ENCODE results near the gene KLHL29. TPM values are rescaled to one million over a fixed set of nuclear protein-coding genes. Genes with fewer than 3 reads are reported as not detected.

Gene KLHL29
- polyA plus RNA-seq, 2 donors = 2.1 to 3.8 TPM

DNA sequence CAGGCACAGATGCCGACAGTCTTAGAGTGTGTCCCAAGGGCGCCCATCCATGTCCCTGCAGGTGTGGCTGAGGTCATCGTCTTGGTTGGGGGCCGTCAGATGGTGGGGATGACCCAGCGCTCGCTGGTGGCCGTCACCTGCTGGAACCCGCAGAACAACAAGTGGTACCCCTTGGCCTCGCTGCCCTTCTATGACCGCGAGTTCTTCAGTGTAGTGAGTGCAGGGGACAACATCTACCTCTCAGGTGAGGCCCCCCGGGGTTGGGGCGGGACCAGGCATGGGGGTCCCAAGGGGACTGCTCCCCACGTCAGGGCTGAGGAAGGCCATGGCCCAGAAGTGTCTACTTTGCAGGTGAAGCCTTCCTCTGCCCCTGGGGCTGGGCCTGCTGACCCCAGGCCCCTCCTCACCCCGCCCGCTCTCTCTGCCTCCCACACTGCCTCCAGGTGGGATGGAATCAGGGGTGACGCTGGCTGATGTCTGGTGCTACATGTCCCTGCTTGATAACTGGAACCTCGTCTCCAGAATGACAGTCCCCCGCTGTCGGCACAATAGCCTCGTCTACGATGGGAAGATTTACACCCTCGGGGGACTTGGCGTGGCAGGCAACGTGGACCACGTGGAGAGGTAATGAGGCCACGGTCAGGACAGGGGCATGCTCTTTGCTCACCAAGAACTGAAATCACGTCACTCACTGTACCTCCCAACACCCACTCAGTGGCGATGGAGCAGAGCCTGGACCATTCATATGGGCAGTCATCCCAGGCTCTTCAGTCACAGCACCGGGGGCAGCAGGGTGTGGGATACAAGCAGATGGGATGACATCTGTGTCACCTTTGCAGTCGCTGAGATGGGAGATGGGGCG lies 311.1 kb downstream of the KLHL29 start:
- H3K27me3 ChIP-seq (ENCODE audit: control insufficient read depth in 1 of 2, insufficient read depth in 2 of 2, low read length in 2 of 2) = no peaks in the 10 kb centered on the region
- H3K27ac ChIP-seq (ENCODE audit: low read depth in 2 of 2, low read length in 1 of 2) = no peak overlapping the region
- peaks cover 3 to 7% of the 10 kb centered on the region in 2 donors for H3K4me1 ChIP-seq (ENCODE audit: control insufficient read depth in 2 of 2, insufficient read depth in 2 of 2, low read length in 1 of 2)
- H3K4me3 ChIP-seq (ENCODE audit: low read depth in 1 of 2, low read length in 2 of 2) = no peak overlapping the region
- H3K9me3 ChIP-seq (ENCODE audit: control insufficient read depth in 2 of 2, insufficient read depth in 1 of 2, low read depth in 1 of 2, low read length in 1 of 2) = peaks cover 0 to 1% of the 10 kb centered on the region in 2 donors
- peaks cover 8 to 30% of the 10 kb centered on the region in 2 donors for H3K36me3 ChIP-seq (ENCODE audit: control insufficient read depth in 2 of 2, insufficient read depth in 2 of 2, low read length in 1 of 2)
- WGBS, 2 donors = 91 to 95% methylated on average over 31 to 32 of the region's 32 CpGs

- no peaks in the 10 kb centered on the region for H3K27me3 ChIP-seq (ENCODE audit: control insufficient read depth in 1 of 2, insufficient read depth in 2 of 2, low read length in 2 of 2)
- peaks cover 3 to 7% of the 10 kb centered on the region in 2 donors for H3K4me1 ChIP-seq (ENCODE audit: control insufficient read depth in 2 of 2, insufficient read depth in 2 of 2, low read length in 1 of 2)
- 92 to 93% methylated on average over 5 of the region's 5 CpGs for WGBS, 2 donors
- H3K4me3 ChIP-seq (ENCODE audit: low read depth in 1 of 2, low read length in 2 of 2) = no peak overlapping the region
- H3K36me3 ChIP-seq (ENCODE audit: control insufficient read depth in 2 of 2, insufficient read depth in 2 of 2, low read length in 1 of 2) = peaks cover 8 to 25% of the 10 kb centered on the region in 2 donors
- no peak overlapping the region for H3K27ac ChIP-seq (ENCODE audit: low read depth in 2 of 2, low read length in 1 of 2)
- peaks cover 0 to 1% of the 10 kb centered on the region in 2 donors for H3K9me3 ChIP-seq (ENCODE audit: control insufficient read depth in 2 of 2, insufficient read depth in 1 of 2, low read depth in 1 of 2, low read length in 1 of 2)
These were observed 311.7 kb downstream of the KLHL29 start for GRCh38 chr2:23696752-23697045.

- Histone ChIP-seq H3K27ac (ENCODE audit: low read depth in 2 of 2, low read length in 1 of 2) (no peak overlapping the region), H3K4me1 (ENCODE audit: control insufficient read depth in 2 of 2, insufficient read depth in 2 of 2, low read length in 1 of 2) (peaks cover 3 to 7% of the 10 kb centered on the region in 2 donors), H3K27me3 (ENCODE audit: control insufficient read depth in 1 of 2, insufficient read depth in 2 of 2, low read length in 2 of 2) (no peaks in the 10 kb centered on the region), H3K4me3 (ENCODE audit: low read depth in 1 of 2, low read length in 2 of 2) (no peak overlapping the region), H3K36me3 (ENCODE audit: control insufficient read depth in 2 of 2, insufficient read depth in 2 of 2, low read length in 1 of 2) (peaks cover 8 to 18% of the 10 kb centered on the region in 2 donors), H3K9me3 (ENCODE audit: control insufficient read depth in 2 of 2, insufficient read depth in 1 of 2, low read depth in 1 of 2, low read length in 1 of 2) (peaks cover 0 to 1% of the 10 kb centered on the region in 2 donors)
- 65 to 69% methylated on average over 12 of the region's 12 CpGs for WGBS, 2 donors
These were observed 312.5 kb downstream of the KLHL29 start for GRCh38 chr2:23697256-23698075.

GRCh38 chr2:23698116-23698693 lies 313.2 kb downstream of the KLHL29 start:
- Histone ChIP-seq H3K27ac (ENCODE audit: low read depth in 2 of 2, low read length in 1 of 2) (no peak overlapping the region), H3K36me3 (ENCODE audit: control insufficient read depth in 2 of 2, insufficient read depth in 2 of 2, low read length in 1 of 2) (peaks cover 8 to 20% of the 10 kb centered on the region in 2 donors), H3K4me3 (ENCODE audit: low read depth in 1 of 2, low read length in 2 of 2) (no peak overlapping the region), H3K4me1 (ENCODE audit: control insufficient read depth in 2 of 2, insufficient read depth in 2 of 2, low read length in 1 of 2) (peaks cover 3 to 7% of the 10 kb centered on the region in 2 donors), H3K9me3 (ENCODE audit: control insufficient read depth in 2 of 2, insufficient read depth in 1 of 2, low read depth in 1 of 2, low read length in 1 of 2) (peaks cover 0 to 1% of the 10 kb centered on the region in 2 donors), H3K27me3 (ENCODE audit: control insufficient read depth in 1 of 2, insufficient read depth in 2 of 2, low read length in 2 of 2) (no peaks in the 10 kb centered on the region)
- 71 to 87% methylated on average over 6 of the region's 6 CpGs for WGBS, 2 donors

- Histone ChIP-seq H3K4me3 (ENCODE audit: low read depth in 1 of 2, low read length in 2 of 2) (no peak overlapping the region), H3K9me3 (ENCODE audit: control insufficient read depth in 2 of 2, insufficient read depth in 1 of 2, low read depth in 1 of 2, low read length in 1 of 2) (peaks cover 0 to 1% of the 10 kb centered on the region in 2 donors), H3K27me3 (ENCODE audit: control insufficient read depth in 1 of 2, insufficient read depth in 2 of 2, low read length in 2 of 2) (no peaks in the 10 kb centered on the region), H3K36me3 (ENCODE audit: control insufficient read depth in 2 of 2, insufficient read depth in 2 of 2, low read length in 1 of 2) (peaks cover 8 to 23% of the 10 kb centered on the region in 2 donors), H3K4me1 (ENCODE audit: control insufficient read depth in 2 of 2, insufficient read depth in 2 of 2, low read length in 1 of 2) (peaks cover 3 to 7% of the 10 kb centered on the region in 2 donors), H3K27ac (ENCODE audit: low read depth in 2 of 2, low read length in 1 of 2) (no peak overlapping the region)
- 78 to 80% methylated on average over 17 of the region's 17 CpGs for WGBS, 2 donors
These were observed 314.0 kb downstream of the KLHL29 start for GRCh38 chr2:23698721-23699579.

DNA sequence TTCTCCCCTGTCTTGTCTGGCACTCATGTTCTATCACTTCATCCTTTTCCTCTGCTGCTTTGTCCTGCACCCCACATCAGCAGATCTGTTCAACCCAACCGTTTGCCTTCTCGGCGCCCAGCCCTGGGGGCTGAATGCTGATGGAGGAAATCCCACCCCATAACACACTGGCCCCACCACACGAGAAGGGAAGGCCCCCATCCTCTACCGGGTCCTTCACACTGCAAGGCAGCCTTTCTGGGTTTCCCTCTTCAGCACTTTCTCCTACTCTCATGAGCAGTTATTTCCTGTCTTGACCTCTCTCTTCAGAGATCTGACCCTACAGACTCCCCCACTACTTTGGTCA lies 314.6 kb downstream of the KLHL29 start:
- no peak overlapping the region for H3K27ac ChIP-seq (ENCODE audit: low read depth in 2 of 2, low read length in 1 of 2)
- H3K27me3 ChIP-seq (ENCODE audit: control insufficient read depth in 1 of 2, insufficient read depth in 2 of 2, low read length in 2 of 2) = no peaks in the 10 kb centered on the region
- WGBS, 2 donors = 95 to 96% methylated on average over 5 of the region's 5 CpGs
- H3K36me3 ChIP-seq (ENCODE audit: control insufficient read depth in 2 of 2, insufficient read depth in 2 of 2, low read length in 1 of 2) = peaks cover 8 to 22% of the 10 kb centered on the region in 2 donors
- H3K9me3 ChIP-seq (ENCODE audit: control insufficient read depth in 2 of 2, insufficient read depth in 1 of 2, low read depth in 1 of 2, low read length in 1 of 2) = peaks cover 0 to 1% of the 10 kb centered on the region in 2 donors
- H3K4me3 ChIP-seq (ENCODE audit: low read depth in 1 of 2, low read length in 2 of 2) = no peak overlapping the region
- peaks cover 3 to 7% of the 10 kb centered on the region in 2 donors for H3K4me1 ChIP-seq (ENCODE audit: control insufficient read depth in 2 of 2, insufficient read depth in 2 of 2, low read length in 1 of 2)

DNA sequence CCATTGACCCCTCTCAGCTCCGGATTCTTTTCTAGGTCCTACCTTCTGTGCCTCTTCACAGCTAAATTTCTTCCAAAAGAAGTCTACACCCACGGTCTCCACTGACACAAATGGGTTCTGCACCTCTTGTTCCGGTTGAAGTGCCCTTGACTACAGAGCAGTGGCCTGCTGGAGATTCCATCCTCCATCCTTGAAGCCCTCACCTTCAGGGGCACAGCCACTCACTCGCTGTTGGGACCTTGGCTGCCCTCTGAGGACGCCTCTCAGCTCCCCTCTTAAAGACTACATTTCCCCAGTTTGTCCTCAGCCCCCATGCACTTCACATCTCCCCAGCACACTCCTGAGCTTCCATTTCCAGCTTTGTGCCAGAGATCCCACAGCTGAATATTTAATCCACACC lies 315.6 kb downstream of the KLHL29 start:
- no peaks in the 10 kb centered on the region for H3K27me3 ChIP-seq (ENCODE audit: control insufficient read depth in 1 of 2, insufficient read depth in 2 of 2, low read length in 2 of 2)
- WGBS, 2 donors = 84 to 94% methylated on average over 5 of the region's 5 CpGs

GRCh38 chr2:23703037-23703582 lies 318.1 kb downstream of the KLHL29 start:
- H3K27ac ChIP-seq (ENCODE audit: low read depth in 2 of 2, low read length in 1 of 2) = no peak overlapping the region
- peaks cover 4 to 12% of the 10 kb centered on the region in 2 donors for H3K36me3 ChIP-seq (ENCODE audit: control insufficient read depth in 2 of 2, insufficient read depth in 2 of 2, low read length in 1 of 2)
- no peak overlapping the region for H3K4me3 ChIP-seq (ENCODE audit: low read depth in 1 of 2, low read length in 2 of 2)
- no peaks in the 10 kb centered on the region for H3K27me3 ChIP-seq (ENCODE audit: control insufficient read depth in 1 of 2, insufficient read depth in 2 of 2, low read length in 2 of 2)
- H3K9me3 ChIP-seq (ENCODE audit: control insufficient read depth in 2 of 2, insufficient read depth in 1 of 2, low read depth in 1 of 2, low read length in 1 of 2) = peaks cover 0 to 1% of the 10 kb centered on the region in 2 donors
- WGBS, 2 donors = 95 to 97% methylated on average over 17 of the region's 17 CpGs
- H3K4me1 ChIP-seq (ENCODE audit: control insufficient read depth in 2 of 2, insufficient read depth in 2 of 2, low read length in 1 of 2) = peaks cover under 1 to 7% of the 10 kb centered on the region in 2 donors

More for the DNA sequence above, 315.6 kb downstream of the KLHL29 start:
- H3K9me3 ChIP-seq (ENCODE audit: control insufficient read depth in 2 of 2, insufficient read depth in 1 of 2, low read depth in 1 of 2, low read length in 1 of 2) = peaks cover 0 to 1% of the 10 kb centered on the region in 2 donors
- peaks cover 3 to 7% of the 10 kb centered on the region in 2 donors for H3K4me1 ChIP-seq (ENCODE audit: control insufficient read depth in 2 of 2, insufficient read depth in 2 of 2, low read length in 1 of 2)
- H3K36me3 ChIP-seq (ENCODE audit: control insufficient read depth in 2 of 2, insufficient read depth in 2 of 2, low read length in 1 of 2) = peaks cover 8 to 22% of the 10 kb centered on the region in 2 donors
- H3K27ac ChIP-seq (ENCODE audit: low read depth in 2 of 2, low read length in 1 of 2) = no peak overlapping the region
- no peak overlapping the region for H3K4me3 ChIP-seq (ENCODE audit: low read depth in 1 of 2, low read length in 2 of 2)
